Osteoblast (primary cell): ENCODE results near the gene BBS7. TPM values are rescaled to one million over a fixed set of nuclear protein-coding genes. Genes with fewer than 3 reads are reported as not detected.

Source experiments
- DNase-seq: peaks from one replicate; pipeline ENCODE4 v3.0.0; 2011; ENCODE audit warnings: low spot score, mixed read lengths; ENCODE audit not compliant: insufficient read length; ENCODE audit errors: missing footprints
- H2AFZ ChIP-seq: 2 replicates; pipeline ENCODE4 v1.6.0; 2011; ENCODE audit warnings: mild to moderate bottlenecking, low read length
- H3K27ac ChIP-seq: 2 replicates; pipeline ENCODE4 v1.5.1; 2011; ENCODE audit warnings: mild to moderate bottlenecking, low read depth, low read length, moderate library complexity
- H3K27me3 ChIP-seq: 2 replicates; pipeline ENCODE4 v1.6.0; 2012; ENCODE audit warnings: mild to moderate bottlenecking, control low read depth, inconsistent platforms, low read length, moderate library complexity; ENCODE audit not compliant: insufficient read depth
- H3K36me3 ChIP-seq: 2 replicates; pipeline ENCODE4 v1.5.1; 2011; ENCODE audit warnings: mild to moderate bottlenecking, low read length, control low read depth, moderate library complexity; ENCODE audit not compliant: insufficient read depth
- H3K4me1 ChIP-seq: 2 replicates; pipeline ENCODE4 v1.5.1; 2011; ENCODE audit warnings: mild to moderate bottlenecking, low read length, control low read depth, moderate library complexity; ENCODE audit not compliant: insufficient read depth
- H3K4me2 ChIP-seq: 2 replicates; pipeline ENCODE4 v1.6.0; 2011; ENCODE audit warnings: mild to moderate bottlenecking, low read length; ENCODE audit not compliant: insufficient read depth
- H3K4me3 ChIP-seq: fragments of 200-600 bp; sonication (generic); 3 replicates; pipeline ENCODE4 v1.5.1; 2012; ENCODE audit warnings: mild to moderate bottlenecking, low read length, inconsistent platforms; ENCODE audit not compliant: insufficient read depth
- H3K79me2 ChIP-seq: 2 replicates; pipeline ENCODE4 v1.6.0; 2012; ENCODE audit warnings: mild to moderate bottlenecking, low read length, control low read depth, inconsistent platforms; ENCODE audit not compliant: insufficient read depth
- H3K9me3 ChIP-seq: 2 replicates; pipeline ENCODE4 v1.5.1; 2011; ENCODE audit warnings: low read depth, low read length, control low read depth
- H4K20me1 ChIP-seq: 2 replicates; pipeline ENCODE4 v1.6.0; 2012; ENCODE audit warnings: mild to moderate bottlenecking, low read length, control low read depth; ENCODE audit not compliant: insufficient read depth
- total RNA-seq: library from RNA; depleted of rRNA; stranded (reverse); fragments of >200 nt; gene quantifications from 2 replicates; pipeline ENCODE4 v1.2.3, GENCODE V29; 2012
- TF ChIP-seq, protein P1 (sequence below): IDR thresholded peaks from 2 replicates; pipeline ENCODE4 v1.5.1; 2011; ENCODE audit warnings: mild to moderate bottlenecking, low read depth, low read length, moderate library complexity; ENCODE audit errors: extremely low read depth

Gene BBS7, protein sequence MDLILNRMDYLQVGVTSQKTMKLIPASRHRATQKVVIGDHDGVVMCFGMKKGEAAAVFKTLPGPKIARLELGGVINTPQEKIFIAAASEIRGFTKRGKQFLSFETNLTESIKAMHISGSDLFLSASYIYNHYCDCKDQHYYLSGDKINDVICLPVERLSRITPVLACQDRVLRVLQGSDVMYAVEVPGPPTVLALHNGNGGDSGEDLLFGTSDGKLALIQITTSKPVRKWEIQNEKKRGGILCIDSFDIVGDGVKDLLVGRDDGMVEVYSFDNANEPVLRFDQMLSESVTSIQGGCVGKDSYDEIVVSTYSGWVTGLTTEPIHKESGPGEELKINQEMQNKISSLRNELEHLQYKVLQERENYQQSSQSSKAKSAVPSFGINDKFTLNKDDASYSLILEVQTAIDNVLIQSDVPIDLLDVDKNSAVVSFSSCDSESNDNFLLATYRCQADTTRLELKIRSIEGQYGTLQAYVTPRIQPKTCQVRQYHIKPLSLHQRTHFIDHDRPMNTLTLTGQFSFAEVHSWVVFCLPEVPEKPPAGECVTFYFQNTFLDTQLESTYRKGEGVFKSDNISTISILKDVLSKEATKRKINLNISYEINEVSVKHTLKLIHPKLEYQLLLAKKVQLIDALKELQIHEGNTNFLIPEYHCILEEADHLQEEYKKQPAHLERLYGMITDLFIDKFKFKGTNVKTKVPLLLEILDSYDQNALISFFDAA
- total RNA-seq, result 18.0 and 20.6 TPM in 2 replicates

- TF ChIP-seq, protein P1, sequence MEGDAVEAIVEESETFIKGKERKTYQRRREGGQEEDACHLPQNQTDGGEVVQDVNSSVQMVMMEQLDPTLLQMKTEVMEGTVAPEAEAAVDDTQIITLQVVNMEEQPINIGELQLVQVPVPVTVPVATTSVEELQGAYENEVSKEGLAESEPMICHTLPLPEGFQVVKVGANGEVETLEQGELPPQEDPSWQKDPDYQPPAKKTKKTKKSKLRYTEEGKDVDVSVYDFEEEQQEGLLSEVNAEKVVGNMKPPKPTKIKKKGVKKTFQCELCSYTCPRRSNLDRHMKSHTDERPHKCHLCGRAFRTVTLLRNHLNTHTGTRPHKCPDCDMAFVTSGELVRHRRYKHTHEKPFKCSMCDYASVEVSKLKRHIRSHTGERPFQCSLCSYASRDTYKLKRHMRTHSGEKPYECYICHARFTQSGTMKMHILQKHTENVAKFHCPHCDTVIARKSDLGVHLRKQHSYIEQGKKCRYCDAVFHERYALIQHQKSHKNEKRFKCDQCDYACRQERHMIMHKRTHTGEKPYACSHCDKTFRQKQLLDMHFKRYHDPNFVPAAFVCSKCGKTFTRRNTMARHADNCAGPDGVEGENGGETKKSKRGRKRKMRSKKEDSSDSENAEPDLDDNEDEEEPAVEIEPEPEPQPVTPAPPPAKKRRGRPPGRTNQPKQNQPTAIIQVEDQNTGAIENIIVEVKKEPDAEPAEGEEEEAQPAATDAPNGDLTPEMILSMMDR, result no peak
- H3K27me3 ChIP-seq, result no peaks in the 10 kb centered on the region
- H3K79me2 ChIP-seq, result peaks cover 14% of the 10 kb centered on the region
- H3K9me3 ChIP-seq, result no peaks in the 10 kb centered on the region
- peak within 1 kb of the TSS; percentile 78 for H3K27ac ChIP-seq
- peak within 1 kb of the TSS; percentile 97 for H2AFZ ChIP-seq
- peak within 1 kb of the TSS; percentile 87 for H3K4me2 ChIP-seq
- peak; percentile 93 for DNase-seq
- H4K20me1 ChIP-seq, result no peaks in the 10 kb centered on the region
- peaks cover 18% of the 10 kb centered on the region for H3K36me3 ChIP-seq
- peaks cover 9% of the 10 kb centered on the region for H3K4me1 ChIP-seq
- peak within 1 kb of the TSS; percentile 90 for H3K4me3 ChIP-seq
Observed at GRCh38 chr4:121869841-121870822, at the start of gene BBS7. TSS of gene BBS7 (minus strand) at chr4:121870474. CDS start at chr4:121870313, 161 bp downstream.

DNA sequence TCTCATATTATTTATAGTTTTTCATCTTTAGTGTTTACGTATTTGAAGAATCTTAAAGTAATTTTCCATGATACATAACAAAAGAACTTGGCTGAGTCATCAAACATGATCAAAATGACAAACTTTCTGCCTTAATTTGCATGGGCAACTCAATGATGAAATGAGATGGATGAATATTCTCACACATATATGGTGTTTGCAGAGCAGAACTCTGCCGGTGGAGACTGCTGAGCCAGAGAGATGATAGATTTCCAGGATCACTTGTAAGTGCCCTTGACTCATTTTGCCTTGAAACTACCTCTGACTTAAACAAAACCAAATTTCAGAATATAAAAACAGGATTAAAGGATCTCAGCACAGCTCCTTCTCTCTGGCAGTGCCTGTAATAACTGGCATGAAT is 43.4 kb upstream of the BBS7 start:
- H3K9me3 ChIP-seq, result no peaks in the 10 kb centered on the region
- DNase-seq, result no peak
- H3K79me2 ChIP-seq, result no peaks in the 10 kb centered on the region
- H2AFZ ChIP-seq, result no peak overlapping the region
- no peaks in the 10 kb centered on the region for H4K20me1 ChIP-seq
- H3K4me2 ChIP-seq, result no peak overlapping the region
- H3K36me3 ChIP-seq, result no peaks in the 10 kb centered on the region
- TF ChIP-seq, protein P1, result no peak
- H3K27ac ChIP-seq, result no peak overlapping the region
- H3K4me1 ChIP-seq, result no peaks in the 10 kb centered on the region
- H3K4me3 ChIP-seq, result no peak overlapping the region
- no peaks in the 10 kb centered on the region for H3K27me3 ChIP-seq

- no peaks in the 10 kb centered on the region for H3K4me1 ChIP-seq
- no peaks in the 10 kb centered on the region for H3K9me3 ChIP-seq
- no peak overlapping the region for H2AFZ ChIP-seq
- H3K27me3 ChIP-seq, result peaks cover 2% of the 10 kb centered on the region
- no peaks in the 10 kb centered on the region for H4K20me1 ChIP-seq
- no peak overlapping the region for H3K4me3 ChIP-seq
- H3K4me2 ChIP-seq, result no peak overlapping the region
- no peak for DNase-seq
- H3K79me2 ChIP-seq, result no peaks in the 10 kb centered on the region
- TF ChIP-seq, protein P1, result no peak
- H3K27ac ChIP-seq, result no peak overlapping the region
- no peaks in the 10 kb centered on the region for H3K36me3 ChIP-seq
Observed at GRCh38 chr4:121908346-121908745, 38.1 kb upstream of the BBS7 start.
